ENCODE measurements around the gene LAIR2.

Gene LAIR2

GRCh38 chr19:54469496-54469934 is 33.1 kb upstream of the LAIR2 start:
- no peak for DNase-seq (ENCODE audit: low read depth)
- no peak overlapping the region for H3K4me3 ChIP-seq (ENCODE audit: low read length)
- no peak for TF ChIP-seq CTCF (conservative IDR thresholded peaks at IDR 0.05; ENCODE audit: low read depth, low read length)

GRCh38 chr19:54470276-54470887 is 32.2 kb upstream of the LAIR2 start:
- no peak for DNase-seq (ENCODE audit: low read depth)
- H3K4me3 ChIP-seq (ENCODE audit: low read length) = no peak overlapping the region
- no peak for TF ChIP-seq CTCF (conservative IDR thresholded peaks at IDR 0.05; ENCODE audit: low read depth, low read length)

GRCh38 chr19:54470991-54471782 is 31.4 kb upstream of the LAIR2 start:
- no peak for TF ChIP-seq CTCF (conservative IDR thresholded peaks at IDR 0.05; ENCODE audit: low read depth, low read length)
- DNase-seq (ENCODE audit: low read depth) = no peak
- H3K4me3 ChIP-seq (ENCODE audit: low read length) = no peak overlapping the region

GRCh38 chr19:54473071-54473891 is 29.4 kb upstream of the LAIR2 start, which contains the start of gene CDC42EP5:
TSS of gene CDC42EP5 (minus strand) at chr19:54473296. CDS start at chr19:54465547, 7,749 bp downstream.
- no peak for DNase-seq (ENCODE audit: low read depth)
- no peak for TF ChIP-seq CTCF (conservative IDR thresholded peaks at IDR 0.05; ENCODE audit: low read depth, low read length)
- no peak within 1 kb of the TSS for H3K4me3 ChIP-seq (ENCODE audit: low read length)

- TF ChIP-seq CTCF (conservative IDR thresholded peaks at IDR 0.05; ENCODE audit: low read depth, low read length) = no peak
- no peak overlapping the region for H3K4me3 ChIP-seq (ENCODE audit: low read length)
- no peak for DNase-seq (ENCODE audit: low read depth)
Measured at GRCh38 chr19:54473892-54474372, 28.7 kb upstream of the LAIR2 start.

GRCh38 chr19:54475706-54476105 is 26.9 kb upstream of the LAIR2 start:
- DNase-seq (ENCODE audit: low read depth) = no peak
- TF ChIP-seq CTCF (conservative IDR thresholded peaks at IDR 0.05; ENCODE audit: low read depth, low read length) = no peak
- H3K4me3 ChIP-seq (ENCODE audit: low read length) = no peak overlapping the region
